CD14-positive monocyte (primary cell): ENCODE results near the gene TNFRSF4. TPM values are rescaled to one million over a fixed set of nuclear protein-coding genes. Genes with fewer than 3 reads are reported as not detected.

Experiments used
- DNase-seq, 3 donors: peaks; one replicate each; pipeline ENCODE4 v3.0.0-alpha.2; 2011 to 2022
- H2AFZ ChIP-seq: 2 replicates; pipeline ENCODE4 v1.6.0; 2012; ENCODE audit warnings: mild to moderate bottlenecking, low read depth, low read length, inconsistent platforms; ENCODE audit not compliant: insufficient read depth, poor library complexity, severe bottlenecking
- H3K27ac ChIP-seq, 2 donors: 1 replicate in 1 of 2; 2 replicates in 1 of 2; pipeline ENCODE4 v1.5.1; 2012 to 2013; ENCODE audit warnings: low read length in 2 of 2, control low read depth in 1 of 2, inconsistent platforms in 1 of 2, low read depth in 1 of 2, mild to moderate bottlenecking in 1 of 2
- H3K27me3 ChIP-seq, 2 donors: one replicate each; pipeline versions ENCODE4 v1.6.0 to v1.6.1; 2011 to 2013; ENCODE audit warnings: low read length in 2 of 2; ENCODE audit not compliant: control insufficient read depth in 2 of 2, insufficient read depth in 2 of 2
- H3K36me3 ChIP-seq, 2 donors: replicated peaks in 1 of 2; 1 replicate in 1 of 2; 2 replicates in 1 of 2; pipeline versions ENCODE4 v1.5.1 to v1.6.1; 2012 to 2013; ENCODE audit warnings: low read length in 2 of 2, control low read depth in 1 of 2, inconsistent platforms in 1 of 2, mild to moderate bottlenecking in 1 of 2; ENCODE audit not compliant: insufficient read depth in 2 of 2, control insufficient read depth in 1 of 2
- H3K4me1 ChIP-seq, 2 donors: 1 replicate in 1 of 2; 2 replicates in 1 of 2; pipeline versions ENCODE4 v1.5.1 to v1.6.1; 2012 to 2013; ENCODE audit warnings: low read length in 2 of 2, control low read depth in 1 of 2, inconsistent platforms in 1 of 2, mild to moderate bottlenecking in 1 of 2, moderate library complexity in 1 of 2; ENCODE audit not compliant: insufficient read depth in 2 of 2, control insufficient read depth in 1 of 2
- H3K4me2 ChIP-seq: replicated peaks from 2 replicates; pipeline ENCODE3; 2012; ENCODE audit warnings: low read length, moderate library complexity, mild to moderate bottlenecking; ENCODE audit not compliant: poor library complexity, severe bottlenecking; ENCODE audit errors: extremely low read depth
- H3K4me3 ChIP-seq, 3 experiments: fragments of 200-600 bp in 1 of 3; sonication (generic) in 1 of 3; replicated peaks in 1 of 3; 1 replicate in 2 of 3; 2 replicates in 1 of 3; pipeline ENCODE4 v1.5.1; 2011 to 2013; ENCODE audit warnings: low read length in 3 of 3, mild to moderate bottlenecking in 3 of 3, control low read depth in 2 of 3, low read depth in 2 of 3, inconsistent platforms in 1 of 3, moderate library complexity in 1 of 3
- H3K79me2 ChIP-seq: 2 replicates; pipeline ENCODE4 v1.6.0; 2012; ENCODE audit warnings: mild to moderate bottlenecking, control low read depth, inconsistent platforms, low read length, moderate library complexity; ENCODE audit not compliant: insufficient read depth
- H3K9ac ChIP-seq: 2 replicates; pipeline ENCODE4 v1.6.0; 2017; ENCODE audit warnings: low read length, mild to moderate bottlenecking; ENCODE audit not compliant: insufficient read depth, poor library complexity, severe bottlenecking
- H3K9me3 ChIP-seq, 2 donors: replicated peaks in 1 of 2; 1 replicate in 1 of 2; 2 replicates in 1 of 2; pipeline versions ENCODE4 v1.5.1 to v1.6.1; 2012 to 2013; ENCODE audit warnings: low read length in 2 of 2, control low read depth in 1 of 2; ENCODE audit not compliant: control insufficient read depth in 1 of 2, insufficient read depth in 1 of 2
- H4K20me1 ChIP-seq: 2 replicates; pipeline ENCODE4 v1.6.0; 2012; ENCODE audit warnings: mild to moderate bottlenecking, low read length, control low read depth, moderate library complexity; ENCODE audit not compliant: insufficient read depth
- H3K27ac Mint-ChIP-seq, 7 donors: one replicate each; pipeline ENCODE4 v1.8.0; 2020; ENCODE audit warnings: mild to moderate bottlenecking in 7 of 7, mixed read lengths in 7 of 7, moderate library complexity in 6 of 7, inconsistent platforms in 2 of 7
- H3K27me3 Mint-ChIP-seq, 3 donors: one replicate each; pipeline ENCODE4 v1.8.0; 2021 to 2022; ENCODE audit warnings: low read depth in 3 of 3, mild to moderate bottlenecking in 3 of 3, mixed read lengths in 3 of 3, moderate library complexity in 3 of 3, inconsistent platforms in 1 of 3
- H3K36me3 Mint-ChIP-seq, 2 donors: one replicate each; pipeline ENCODE4 v1.8.0; 2020; ENCODE audit warnings: mixed read lengths in 2 of 2, inconsistent platforms in 1 of 2, mild to moderate bottlenecking in 1 of 2
- H3K4me1 Mint-ChIP-seq: one replicate; pipeline ENCODE4 v1.8.0; 2020; ENCODE audit warnings: mild to moderate bottlenecking, mixed read lengths
- H3K4me3 Mint-ChIP-seq, 2 donors: one replicate each; pipeline ENCODE4 v1.8.0; 2020; ENCODE audit warnings: mild to moderate bottlenecking in 2 of 2, mixed read lengths in 2 of 2, moderate library complexity in 1 of 2
- H3K9me3 Mint-ChIP-seq, 7 donors: one replicate each; pipeline ENCODE4 v1.8.0; 2020 to 2022; ENCODE audit warnings: mixed read lengths in 7 of 7, mild to moderate bottlenecking in 6 of 7, moderate library complexity in 6 of 7, inconsistent platforms in 2 of 7
- CTCF ChIP-seq: fragments of 200-600 bp; IDR thresholded peaks from one replicate; pipeline ENCODE4 v1.8.0; 2022; ENCODE audit warnings: antibody characterized with exemption, mild to moderate bottlenecking
- WGBS: methylation state at CpG from one replicate; pipeline ENCODE4 v1.1.5; 2013; ENCODE audit warnings: missing lambda C conversion rate; ENCODE audit not compliant: insufficient coverage; 5-methylcytosine and 5-hydroxymethylcytosine counted together
- intact Hi-C, 2 donors: fragments of 100-400 bp; cut with micrococcal nuclease; formaldehyde crosslinking; loops; one replicate each; pipeline versions ENCODE4 v1.15.0 to v1.15.1; 2023
- polyA plus RNA-seq, 3 donors: library from polyadenylated mRNA; depleted of rRNA in 1 of 3; unstranded in 2 of 3; stranded (reverse) in 1 of 3; fragments of 300-500 nt in 2 of 3; fragments of >200 nt in 1 of 3; fragmentation: Illumina TruSeq in 2 of 3; gene quantifications; 1 replicate in 2 of 3; 2 replicates in 1 of 3; pipeline ENCODE4 v1.2.3, GENCODE V29; 2012 to 2021

TNFRSF4 gene
- polyA plus RNA-seq, 3 donors, result 0.05 TPM; not detected in 2

GRCh38 chr1:1205769-1206375 is 8.1 kb downstream of the TNFRSF4 start:
- Histone ChIP-seq H3K4me2 (no peak overlapping the region), H2AFZ (no peak overlapping the region)
- DNase-seq, result no peak

More at GRCh38 chr1:1205769-1206375, 8.1 kb downstream of the TNFRSF4 start:
- Histone ChIP-seq H3K27ac (no peak overlapping the region), H3K4me3 (no peak overlapping the region), H3K9me3 (no peaks in the 10 kb centered on the region), H4K20me1 (no peaks in the 10 kb centered on the region), H3K79me2 (no peaks in the 10 kb centered on the region), H3K9ac (no peak overlapping the region), H3K27me3 (peaks cover 7 to 49% of the 10 kb centered on the region in 2 donors), H3K4me1 (no peaks in the 10 kb centered on the region), H3K36me3 (no peaks in the 10 kb centered on the region)
- Mint-ChIP-seq H3K4me3 (no peak overlapping the region), H3K4me1 (peaks cover 5% of the 10 kb centered on the region), H3K9me3 (peaks cover 0 to 3% (median 2%) of the 10 kb centered on the region in 7 donors), H3K27ac (no peak overlapping the region), H3K27me3 (peaks cover 40 to 74% (median 46%) of the 10 kb centered on the region in 3 donors), H3K36me3 (peaks cover 0 to 1% of the 10 kb centered on the region in 2 donors)
- 11% methylated on average over 30 of the region's 31 CpGs for WGBS
- intact Hi-C loops, result no loop called here
- TF ChIP-seq CTCF, result no peak
